Pancreas (tissue), 10 donors: ENCODE data around the gene THSD7A. TPM values are rescaled to one million over a fixed set of nuclear protein-coding genes. Genes with fewer than 3 reads are reported as not detected.
A peak's percentile ranks its signal among the peaks of the same experiment; 100 is the strongest.

Experiments
- ATAC-seq, 4 donors: fragments of 200-7000 bp; cut with Tn5 transposase; one replicate each; pipeline versions ENCODE4 v1.8.0 to v1.9.1; 2020; ENCODE audit warnings: mild to moderate bottlenecking in 4 of 4, moderate library complexity in 4 of 4
- DNase-seq, 6 donors: peaks; one replicate each; pipeline ENCODE4 v3.0.0-alpha.2; 2020
- FAIRE-seq: peaks from 2 replicates; lab custom pipeline; 2012; peaks lifted over from hg19 to GRCh38; lab: Jason Lieb, UNC
- H3K27ac ChIP-seq, 4 donors: fragments of 200-600 bp; sonication (generic); 1 replicate in 3 of 4; 2 replicates in 1 of 4; pipeline versions ENCODE4 v1.5.0 to v1.8.0; 2020
- H3K27me3 ChIP-seq, 4 donors: fragments of 200-600 bp; one replicate each; pipeline ENCODE4 v1.8.0; 2021
- H3K36me3 ChIP-seq, 3 donors: fragments of 200-600 bp; sonication (generic) in 1 of 3; one replicate each; pipeline versions ENCODE4 v1.5.0 to v1.8.0; 2020 to 2021
- H3K4me1 ChIP-seq, 3 donors: fragments of 200-600 bp; one replicate each; pipeline ENCODE4 v1.8.0; 2021
- H3K4me3 ChIP-seq, 4 donors: fragments of 200-600 bp; sonication (generic) in 2 of 4; one replicate each; pipeline versions ENCODE4 v1.5.0 to v1.8.0; 2020 to 2021
- H3K9me3 ChIP-seq, 4 donors: fragments of 200-600 bp; one replicate each; pipeline ENCODE4 v1.8.0; 2021
- CTCF ChIP-seq, 4 donors: fragments of 200-600 bp; sonication (generic) in 3 of 4; IDR thresholded peaks; one replicate each; pipeline versions ENCODE4 v1.5.0 to v1.8.0; 2021; ENCODE audit warnings: antibody characterized with exemption in 4 of 4
- WGBS, 2 donors: extraction: QIAGEN DNeasy Blood & Tissue Kit; methylation state at CpG; one replicate each; pipeline ENCODE4 v1.1.7; 2013; 5-methylcytosine and 5-hydroxymethylcytosine counted together
- intact Hi-C, 3 donors: fragments of 100-400 bp; cut with DNase I; formaldehyde crosslinking; loops; one replicate each; pipeline versions ENCODE4 v1.11.1 to v1.14.2; 2022
- polyA plus RNA-seq, 2 donors: library from polyadenylated mRNA; stranded (reverse); fragments of 200-250 nt; gene quantifications; one replicate each; pipeline ENCODE4 v1.2.3, GENCODE V29; 2013
- total RNA-seq, 6 donors: library from RNA; stranded (reverse); fragmentation: NEBNext Ultra II Directional in 4 of 6; extraction: Animal tissue kit (Norgen Biotek cat#: 25700) in 4 of 6; gene quantifications; one replicate each; pipeline versions ENCODE4 v1.2.1 to v1.2.4, GENCODE V29; 2021 to 2023
- donor health status: healthy with polysubstance abuse.
- donor health status: DM: no; HTN: no; CAD: no; lungs with moderate emphysema.
- donor health status: DM: no; HTN: no; CAD: no.
- donor health status: control.
- donor health status: control.
- donor health status: Bipolar disorder and iron deficiency.
- donor health status: DM: yes; HTN: yes; CAD: no.
- donor health status: DM: no; HTN: no; CAD: no.
- donor health status: DM: no; HTN: no; CAD: no.
- donor health status: DM: yes; HTN: yes; CAD: no.

Gene THSD7A
- total and polyA plus RNA-seq, 8 donors: 0.30 to 3.7 (median 0.90) TPM

- Histone ChIP-seq H3K4me3 (no peak overlapping the region), H3K36me3 (no peaks in the 10 kb centered on the region), H3K4me1 (peaks cover 0 to 19% (median 0%) of the 10 kb centered on the region in 3 donors), H3K9me3 (no peaks in the 10 kb centered on the region), H3K27me3 (no peaks in the 10 kb centered on the region), H3K27ac (no peak overlapping the region)
- no peak for DNase-seq
- TF ChIP-seq CTCF (IDR thresholded peaks at IDR 0.05): no peak
- 96 to 98% methylated on average over 1 of the region's 1 CpG for WGBS, 2 donors
- no peak for ATAC-seq
- intact Hi-C loops: no loop called here
- FAIRE-seq: no peak
Observed at GRCh38 chr7:11456574-11456973, 375.4 kb downstream of the THSD7A start.

- intact Hi-C loops: no loop called here
- Histone ChIP-seq H3K27ac (no peak overlapping the region), H3K4me1 (peaks cover 0 to 15% (median 0%) of the 10 kb centered on the region in 3 donors), H3K27me3 (no peaks in the 10 kb centered on the region), H3K9me3 (no peaks in the 10 kb centered on the region), H3K4me3 (no peak overlapping the region), H3K36me3 (no peaks in the 10 kb centered on the region)
- FAIRE-seq (no peak), DNase-seq (no peak), ATAC-seq (no peak)
- TF ChIP-seq CTCF (IDR thresholded peaks at IDR 0.05): no peak
- 78 to 79% methylated on average over 3 of the region's 3 CpGs for WGBS, 2 donors
Observed at GRCh38 chr7:11452476-11452875, 379.5 kb downstream of the THSD7A start.

- TF ChIP-seq CTCF (IDR thresholded peaks at IDR 0.05): no peak
- Histone ChIP-seq H3K36me3 (no peaks in the 10 kb centered on the region), H3K4me3 (no peak overlapping the region), H3K27ac (no peak overlapping the region), H3K27me3 (no peaks in the 10 kb centered on the region), H3K9me3 (no peaks in the 10 kb centered on the region), H3K4me1 (peaks cover 0 to 13% (median 0%) of the 10 kb centered on the region in 3 donors)
- peak; percentile 23 for FAIRE-seq
- DNase-seq: no peak
- 28 to 30% methylated on average over 1 of the region's 1 CpG for WGBS, 2 donors
- intact Hi-C loops: no loop called here
- ATAC-seq: peak; percentile 39 to 81 (median 66)
Observed at GRCh38 chr7:11450281-11450680, 381.7 kb downstream of the THSD7A start.

- no peak for TF ChIP-seq CTCF (IDR thresholded peaks at IDR 0.05)
- intact Hi-C loops: no loop called here
- no peaks in the 10 kb centered on the region for H3K9me3 ChIP-seq
- ATAC-seq (no peak), FAIRE-seq (no peak), DNase-seq (no peak)
- no peak overlapping the region for H3K4me3 ChIP-seq
- H3K27me3 ChIP-seq: no peaks in the 10 kb centered on the region
- no peak overlapping the region for H3K27ac ChIP-seq
- WGBS, 2 donors: 88 to 89% methylated on average over 3 of the region's 3 CpGs
- no peaks in the 10 kb centered on the region for H3K36me3 ChIP-seq
- H3K4me1 ChIP-seq: peaks cover 0 to 13% (median 0%) of the 10 kb centered on the region in 3 donors
Observed at GRCh38 chr7:11449316-11449715, 382.7 kb downstream of the THSD7A start.

GRCh38 chr7:11448323-11448722 is 383.7 kb downstream of the THSD7A start:
- no peak for ATAC-seq
- peaks cover 0 to 13% (median 0%) of the 10 kb centered on the region in 3 donors for H3K4me1 ChIP-seq
- TF ChIP-seq CTCF (IDR thresholded peaks at IDR 0.05): no peak
- no peak for FAIRE-seq
- no peaks in the 10 kb centered on the region for H3K36me3 ChIP-seq
- no peaks in the 10 kb centered on the region for H3K27me3 ChIP-seq
- H3K9me3 ChIP-seq: no peaks in the 10 kb centered on the region
- no peak overlapping the region for H3K27ac ChIP-seq
- intact Hi-C loops: no loop called here
- no peak overlapping the region for H3K4me3 ChIP-seq
- 87 to 88% methylated on average over 4 of the region's 4 CpGs for WGBS, 2 donors
- DNase-seq: no peak
